NCI-H187 (cell line): Measurements from ENCODE around the gene PPIF.

Experiments
- DNase-seq, 2 experiments: peaks; one replicate each; lab custom pipeline; 2025; lab: John Stamatoyannopoulos, UW

The PPIF gene

GRCh38 chr10:79403441-79404230, 56.4 kb downstream of the PPIF start:
- DNase-seq, result no peak

- no peak for DNase-seq
Measured at GRCh38 chr10:79404231-79404609, 57.0 kb downstream of the PPIF start.

GRCh38 chr10:79404690-79405131, 57.4 kb downstream of the PPIF start:
- DNase-seq, result no peak
